GM03348 (cell line): ENCODE results near the gene HMGN4.
"Not testable (repeated sequence)": the region's sequence is repeated elsewhere in the genome, so short reads cannot be mapped to it uniquely, and the experiment has no call there.

ENCODE experiments used
- DNase-seq: peaks from one replicate; pipeline ENCODE4 v3.0.0; 2012; ENCODE audit warnings: low spot score

Gene HMGN4

DNA sequence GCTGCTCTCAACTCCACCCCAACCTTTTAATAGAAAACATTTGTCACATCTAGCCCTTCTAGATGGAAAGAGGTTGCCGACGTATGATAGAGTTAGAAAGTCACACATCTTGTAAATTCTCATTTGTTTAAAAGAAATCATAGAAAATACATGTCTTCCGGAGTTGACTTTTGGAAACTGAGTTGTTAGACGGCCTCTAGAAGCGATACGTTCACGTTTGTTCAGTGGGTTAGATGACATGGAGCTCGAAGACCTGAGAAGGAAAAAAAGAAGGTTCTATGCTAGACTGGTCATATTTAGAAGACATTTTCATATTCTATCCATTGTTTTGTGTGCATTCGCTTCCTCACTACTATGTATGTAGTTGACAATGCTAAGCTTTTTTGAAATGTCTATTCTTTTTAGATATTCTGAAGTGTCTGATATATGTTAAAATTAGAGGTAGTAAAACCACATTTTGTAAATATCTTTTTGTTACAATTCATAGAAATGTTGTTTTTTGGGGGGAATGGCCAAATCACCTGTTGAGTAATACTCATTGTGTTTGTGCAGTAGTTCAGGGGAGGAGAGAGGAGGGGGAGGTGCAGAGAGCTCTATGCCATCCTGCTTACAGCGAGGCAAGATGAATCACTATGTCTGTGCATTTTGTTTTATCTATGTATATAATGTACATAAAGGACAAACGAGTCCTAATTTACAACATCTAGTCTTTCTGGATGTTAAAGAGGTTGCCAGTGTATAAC, 15.5 kb upstream of the HMGN4 start:
- DNase-seq: not testable (repeated sequence)

DNA sequence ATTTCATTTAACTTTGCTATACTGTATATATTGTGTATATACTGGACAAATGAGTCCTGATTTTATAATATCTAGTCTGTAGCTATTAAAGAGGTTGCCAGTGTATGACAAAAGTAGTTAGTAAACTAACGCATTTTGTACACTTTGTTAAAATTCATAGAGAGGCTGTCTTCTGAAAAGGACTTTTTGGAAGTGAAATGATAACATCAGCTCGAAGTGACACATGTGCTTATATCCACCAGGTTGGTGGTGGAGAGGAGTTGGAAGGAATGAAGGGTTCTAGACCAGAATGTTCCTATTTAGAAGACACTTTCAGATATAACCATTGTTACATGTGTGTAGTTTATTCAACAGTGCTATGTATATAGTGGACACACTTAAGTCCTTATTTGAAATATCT, 13.9 kb upstream of the HMGN4 start:
- not testable (repeated sequence) for DNase-seq

- no peak for DNase-seq
Measured at GRCh38 chr6:26524722-26525370, 13.3 kb upstream of the HMGN4 start.

DNA sequence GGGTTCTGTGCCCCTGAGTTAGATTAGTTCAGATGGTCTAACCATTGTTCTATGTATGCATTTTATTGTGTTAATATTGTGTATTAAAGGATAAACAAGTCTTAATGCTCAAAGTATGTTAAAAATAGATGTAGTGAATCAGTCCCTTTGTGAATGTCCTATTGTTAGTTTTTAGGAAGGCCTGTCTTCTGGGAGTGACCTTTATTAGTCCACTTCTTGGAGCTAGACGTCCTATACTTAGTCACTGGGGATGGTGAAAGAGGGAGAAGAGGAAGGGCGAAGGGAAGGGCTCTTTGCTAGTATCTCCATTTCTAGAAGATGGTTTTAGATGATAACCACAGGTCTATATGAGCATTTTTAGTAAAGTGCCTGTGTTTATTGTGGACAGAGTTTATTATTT, 12.3 kb upstream of the HMGN4 start:
- DNase-seq: no peak

DNA sequence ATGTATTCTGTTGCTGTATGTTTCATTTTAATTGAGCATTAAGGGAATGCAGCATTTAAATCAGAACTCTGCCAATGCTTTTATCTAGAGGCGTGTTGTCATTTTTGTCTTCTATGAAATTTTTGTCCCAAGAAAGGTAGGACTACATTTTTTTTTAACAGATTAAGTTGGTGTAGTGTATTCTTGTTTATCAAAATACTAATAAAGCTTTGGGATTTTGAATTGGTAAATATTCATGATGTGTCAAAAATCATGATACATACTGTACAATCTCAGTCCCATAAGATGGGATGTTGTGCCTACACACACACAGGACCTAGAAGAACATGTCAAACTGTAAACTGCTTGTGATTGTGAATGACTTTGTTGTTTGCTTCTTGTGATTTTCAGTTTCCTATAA, 11.2 kb upstream of the HMGN4 start:
- DNase-seq: no peak

GRCh38 chr6:26530203-26530602, 8.0 kb upstream of the HMGN4 start:
- DNase-seq: no peak

DNA sequence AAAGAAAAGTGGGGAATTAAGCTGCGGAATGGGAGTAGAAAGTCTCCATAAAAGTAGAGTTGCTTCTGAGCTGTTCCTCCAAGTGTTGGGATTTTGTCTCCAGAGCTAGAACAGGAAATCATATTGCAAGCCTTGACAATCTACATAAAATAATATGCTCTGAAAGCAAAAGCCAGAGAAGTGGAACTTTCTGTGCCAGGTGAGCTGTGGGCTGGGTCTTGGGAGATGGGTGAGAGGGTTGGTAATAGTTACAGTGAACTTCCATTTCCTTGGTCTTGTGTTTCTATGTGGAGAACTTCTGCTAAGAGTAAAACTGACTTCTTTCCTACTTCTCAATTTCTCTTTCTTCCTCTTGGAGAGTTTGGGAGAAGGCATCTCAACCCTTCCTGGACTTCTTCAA, 6.3 kb upstream of the HMGN4 start:
- no peak for DNase-seq

GRCh38 chr6:26532699-26533531, 5.3 kb upstream of the HMGN4 start:
- DNase-seq: peak; percentile 71

- DNase-seq: no peak
Measured at GRCh38 chr6:26533532-26533931, 4.6 kb upstream of the HMGN4 start.

DNA sequence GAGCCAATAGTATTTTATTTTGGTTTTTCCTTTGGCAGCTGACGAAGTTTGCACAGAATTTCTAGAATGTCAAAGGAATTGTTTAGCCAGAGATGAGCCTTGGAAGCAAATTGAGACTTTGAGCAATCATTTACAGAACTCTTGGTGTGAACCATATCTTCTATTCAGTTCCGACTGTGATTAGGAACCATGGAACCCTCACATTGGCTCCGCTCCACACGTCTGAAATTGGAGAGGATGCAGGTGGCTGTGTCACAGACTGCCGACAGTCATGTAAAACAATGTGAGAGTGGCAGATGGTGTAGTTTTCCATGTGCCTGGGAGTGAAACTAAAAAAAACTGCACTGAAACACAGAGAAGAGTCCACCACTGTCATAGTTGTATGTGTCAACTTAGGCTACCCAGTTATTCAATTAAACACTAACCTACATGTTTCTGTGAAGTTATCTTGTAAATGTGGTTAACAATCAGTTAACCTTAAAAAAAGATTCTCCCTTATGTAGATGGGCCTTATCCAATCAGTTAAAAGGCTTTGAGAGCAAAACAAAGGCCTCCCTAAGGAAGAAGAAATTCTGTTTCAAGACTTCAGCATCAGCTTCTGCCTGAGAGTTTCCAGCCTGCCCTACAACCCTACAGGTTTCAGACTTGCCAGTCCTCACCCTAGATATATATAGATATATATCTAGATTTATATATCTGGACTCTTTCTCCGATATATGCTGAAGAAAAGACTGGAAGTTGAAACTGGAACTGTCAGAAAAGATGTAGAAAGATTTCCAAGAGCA, 3.3 kb upstream of the HMGN4 start:
- DNase-seq: no peak

DNA sequence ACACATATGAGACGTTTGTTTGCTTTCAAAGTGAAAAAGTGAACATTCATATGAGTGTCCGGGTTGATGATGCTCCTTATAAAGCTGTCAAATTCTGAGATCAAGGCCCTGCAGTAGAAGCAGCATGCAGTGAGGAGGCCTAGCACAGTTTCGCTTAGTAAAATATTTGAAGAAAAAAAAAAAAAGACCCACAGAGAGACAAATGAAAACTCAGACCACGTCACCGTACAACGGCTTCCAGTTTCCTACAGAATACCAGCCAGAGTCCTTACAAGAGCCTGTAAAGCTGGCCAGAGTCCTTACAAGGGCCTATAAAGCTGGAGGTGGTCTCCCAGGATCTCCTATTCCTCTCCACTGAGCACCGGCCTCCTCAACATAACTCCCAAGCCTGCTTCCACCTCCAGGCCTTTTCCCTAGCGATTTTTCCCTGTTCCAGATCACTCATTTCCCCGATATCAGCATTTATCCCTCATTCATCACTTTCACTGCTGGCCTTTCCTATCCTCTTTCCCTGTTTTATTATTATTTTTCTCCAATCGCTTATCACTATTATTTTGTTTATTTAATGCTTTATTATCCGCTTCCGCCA, 1.5 kb upstream of the HMGN4 start:
- peak; percentile 12 for DNase-seq

GRCh38 chr6:26537160-26537845, 863 bp upstream of the HMGN4 start:
- peak; percentile 80 for DNase-seq

GRCh38 chr6:26538572-26538902, 371 bp downstream of the HMGN4 start:
- DNase-seq: no peak

GRCh38 chr6:26539071-26539615, 977 bp downstream of the HMGN4 start:
- DNase-seq: no peak

- no peak for DNase-seq
Measured at GRCh38 chr6:26541579-26541978, 3.4 kb downstream of the HMGN4 start.

- peak; percentile 18 for DNase-seq
Measured at GRCh38 chr6:26543953-26544352, 5.8 kb downstream of the HMGN4 start.

- no peak for DNase-seq
Measured at GRCh38 chr6:26544473-26544872, 6.3 kb downstream of the HMGN4 start.

GRCh38 chr6:26545627-26546026, 7.5 kb downstream of the HMGN4 start:
- no peak for DNase-seq

DNA sequence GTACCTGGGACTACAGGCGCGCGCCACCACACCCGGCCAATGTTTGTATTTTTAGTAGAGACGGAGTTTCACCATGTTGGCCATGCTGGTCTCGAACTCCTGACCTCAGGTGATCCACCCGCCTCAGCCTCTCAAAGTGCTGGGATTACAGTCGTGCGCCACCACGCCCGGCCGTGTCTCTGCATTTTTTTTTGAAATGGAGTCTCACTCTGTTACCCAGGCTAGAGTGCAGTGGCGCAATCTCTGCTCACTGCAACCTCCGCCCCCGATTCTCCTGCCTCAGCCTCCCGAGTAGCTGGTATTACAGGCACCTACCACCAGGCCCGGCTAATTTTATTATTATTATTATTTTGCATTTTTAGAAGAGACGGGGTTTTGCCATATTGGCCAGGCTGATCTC, 9.2 kb downstream of the HMGN4 start:
- not testable (repeated sequence) for DNase-seq

- DNase-seq: peak; percentile 82
Measured at GRCh38 chr6:26550250-26550993, 12.3 kb downstream of the HMGN4 start.
